HG03135 (cell line): Measurements from ENCODE around the gene NOX4.
"Not testable (repeated sequence)": the region's sequence is repeated elsewhere in the genome, so short reads cannot be mapped to it uniquely, and the experiment has no call there.

Experiments
- ATAC-seq: cut with Tn5 transposase; IDR thresholded peaks from one replicate; pipeline ENCODE4 v1.9.1; 2021; ENCODE audit warnings: mild to moderate bottlenecking, moderate library complexity; ENCODE audit not compliant: unreplicated experiment

NOX4 gene

DNA sequence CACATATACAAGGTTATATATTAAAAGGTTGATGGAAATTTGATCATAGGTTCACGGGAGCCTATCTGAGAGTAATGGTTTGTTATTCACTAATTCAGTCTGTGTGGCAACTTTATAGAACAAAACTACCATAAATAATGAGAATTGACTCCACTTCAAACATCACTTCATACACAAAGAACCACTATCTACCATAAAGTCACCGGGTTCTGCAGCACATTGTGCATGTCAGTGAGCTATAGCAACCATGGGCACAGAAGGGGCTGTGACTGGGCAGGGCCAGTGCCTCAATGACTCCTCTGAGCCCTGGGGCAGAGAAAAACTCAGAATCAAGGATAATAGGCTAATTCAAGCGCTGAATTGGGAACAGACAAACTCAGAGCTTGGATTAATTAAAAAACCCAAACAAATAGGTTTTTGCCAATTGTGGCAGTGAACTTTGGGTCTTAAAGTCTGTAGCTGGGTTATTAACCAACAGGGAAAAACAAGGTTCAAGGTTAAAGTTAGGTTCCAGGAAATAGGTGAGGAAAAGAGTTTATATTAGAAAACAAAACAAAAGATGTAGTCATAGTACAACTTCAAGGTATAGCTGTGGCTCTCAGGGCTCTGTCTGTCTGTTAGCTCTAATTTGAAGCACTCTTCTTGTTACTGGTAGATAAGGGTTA lies 181.7 kb downstream of the NOX4 start:
- not testable (repeated sequence) for ATAC-seq

GRCh38 chr11:89308272-89308671 lies 182.9 kb downstream of the NOX4 start:
- not testable (repeated sequence) for ATAC-seq

DNA sequence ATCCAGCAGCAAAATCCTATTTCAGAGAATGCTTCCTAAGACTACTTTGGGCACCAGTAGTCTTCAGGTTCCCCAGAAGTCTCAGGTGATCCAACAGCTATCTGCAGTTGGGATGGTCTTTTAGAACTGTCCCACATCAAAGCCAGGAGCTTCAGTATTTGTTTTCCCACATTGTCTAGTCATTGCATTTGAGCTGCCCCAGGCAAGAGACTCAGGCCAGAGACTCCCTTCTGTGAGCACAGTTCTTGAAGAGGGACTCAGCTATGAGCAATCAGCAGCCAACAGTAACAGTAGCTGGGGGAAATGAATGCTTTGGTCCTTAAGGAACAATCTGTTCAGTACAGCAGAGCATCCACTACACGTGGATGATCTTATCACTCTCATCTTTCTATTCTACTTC lies 188.1 kb downstream of the NOX4 start:
- not testable (repeated sequence) for ATAC-seq

- ATAC-seq = not testable (repeated sequence)
These were observed 196.2 kb downstream of the NOX4 start for GRCh38 chr11:89295023-89295422.

GRCh38 chr11:89293965-89294679 lies 197.1 kb downstream of the NOX4 start:
- ATAC-seq = no peak

- ATAC-seq = not testable (repeated sequence)
These were observed 203.2 kb downstream of the NOX4 start for GRCh38 chr11:89288004-89288403.

DNA sequence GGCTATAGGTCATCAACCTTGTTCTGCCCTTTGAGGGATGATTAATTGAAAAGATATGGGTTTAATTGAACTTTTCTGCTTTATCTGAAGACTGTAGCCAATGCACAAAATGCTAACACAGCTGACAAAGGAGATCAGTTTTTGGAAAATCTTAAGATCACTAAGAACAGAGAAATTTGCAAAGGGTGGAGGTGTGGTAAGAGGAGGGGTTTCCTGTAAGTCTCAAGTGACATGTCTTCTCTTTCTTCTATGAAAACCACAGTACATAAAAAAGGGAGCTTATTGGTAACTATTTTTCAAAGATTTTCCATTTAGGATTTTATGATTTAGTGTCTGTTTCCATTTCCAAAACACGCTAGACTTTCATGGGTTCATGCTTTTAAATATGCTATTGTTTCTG lies 204.6 kb downstream of the NOX4 start:
- not testable (repeated sequence) for ATAC-seq

GRCh38 chr11:89281032-89281677 lies 210.0 kb downstream of the NOX4 start:
- ATAC-seq = not testable (repeated sequence)

GRCh38 chr11:89279176-89279575 lies 212.0 kb downstream of the NOX4 start:
- ATAC-seq = no peak

- ATAC-seq = no peak
These were observed 215.2 kb downstream of the NOX4 start for GRCh38 chr11:89275966-89276365.
